H1 (cell line): ENCODE results near the gene TJP2. TPM values are rescaled to one million over a fixed set of nuclear protein-coding genes. Genes with fewer than 3 reads are reported as not detected.
A peak's percentile ranks its signal among the peaks of the same experiment; 100 is the strongest.

Experiments
- CTCF ChIA-PET: fragments of 300-600 bp; sonication (Branson Sonifier 250); formaldehyde crosslinking; loops from one replicate; lab custom pipeline; 2021; ENCODE audit not compliant: partially characterized antibody; lab: Charles Lee
- POLR2A ChIA-PET: fragments of 300-600 bp; sonication (Branson Sonifier 250); formaldehyde crosslinking; loops from one replicate; lab custom pipeline; 2021; ENCODE audit warnings: inconsistent platforms; ENCODE audit not compliant: partially characterized antibody; lab: Charles Lee
- DNase-seq, 2 experiments: peaks; one replicate each; pipeline versions ENCODE4 v3.0.0 to v3.0.0-alpha.2; 2010 to 2022; ENCODE audit warnings: low spot score in 2 of 2, low read depth in 1 of 2, mixed read lengths in 1 of 2
- FAIRE-seq: peaks from 2 replicates; lab custom pipeline; 2011; peaks lifted over from hg19 to GRCh38; lab: Jason Lieb, UNC
- H2AFZ ChIP-seq: 2 replicates; pipeline ENCODE4 v1.8.1; 2012; ENCODE audit warnings: low read length, inconsistent platforms
- H2AK5ac ChIP-seq: 2 replicates; pipeline ENCODE4 v1.6.1; 2013; ENCODE audit warnings: low read depth, low read length
- H2BK120ac ChIP-seq: replicated peaks from 2 replicates; pipeline ENCODE3; 2013; ENCODE audit warnings: low read depth, low read length, inconsistent platforms
- H2BK12ac ChIP-seq: 2 replicates; pipeline ENCODE4 v1.6.1; 2013; ENCODE audit warnings: low read depth, low read length
- H2BK15ac ChIP-seq: 2 replicates; pipeline ENCODE4 v1.6.1; 2013; ENCODE audit warnings: low read length
- H2BK20ac ChIP-seq: 2 replicates; pipeline ENCODE4 v1.6.1; 2013; ENCODE audit warnings: low read length
- H2BK5ac ChIP-seq: 2 replicates; pipeline ENCODE4 v1.6.1; 2013; ENCODE audit warnings: low read depth, low read length
- H3K14ac ChIP-seq: 2 replicates; pipeline ENCODE4 v1.6.1; 2013; ENCODE audit warnings: inconsistent platforms; ENCODE audit not compliant: insufficient read length
- H3K18ac ChIP-seq: 2 replicates; pipeline ENCODE4 v1.6.1; 2013; ENCODE audit warnings: low read length; ENCODE audit errors: extremely low read depth
- H3K23ac ChIP-seq: 2 replicates; pipeline ENCODE4 v1.6.1; 2013; ENCODE audit warnings: inconsistent platforms; ENCODE audit not compliant: insufficient read length
- H3K23me2 ChIP-seq: 2 replicates; pipeline ENCODE4 v1.6.1; 2013; ENCODE audit warnings: low read depth, low read length
- H3K27ac ChIP-seq: 2 replicates; pipeline ENCODE4 v1.6.1; 2011; ENCODE audit warnings: low read depth, low read length, inconsistent platforms
- H3K27me3 ChIP-seq, 4 experiments: replicated peaks in 1 of 4; 1 replicate in 1 of 4; 2 replicates in 3 of 4; pipeline versions ENCODE4 v1.6.1 to v1.8.1; 2011 to 2013; ENCODE audit warnings: low read length in 3 of 4, mild to moderate bottlenecking in 3 of 4, inconsistent platforms in 2 of 4, mixed read lengths in 2 of 4, moderate library complexity in 1 of 4; ENCODE audit not compliant: control insufficient read depth in 3 of 4, insufficient read depth in 3 of 4; ENCODE audit errors: extremely low read depth in 1 of 4
- H3K36me3 ChIP-seq, 4 experiments: 2 replicates each; pipeline versions ENCODE4 v1.6.1 to v1.8.1; 2011 to 2013; ENCODE audit warnings: mild to moderate bottlenecking in 4 of 4, low read length in 3 of 4, moderate library complexity in 2 of 4, control low read depth in 1 of 4, inconsistent platforms in 1 of 4; ENCODE audit not compliant: insufficient read depth in 4 of 4, control insufficient read depth in 2 of 4
- H3K4ac ChIP-seq: replicated peaks from 2 replicates; pipeline ENCODE3; 2013; ENCODE audit warnings: low read length, low read depth, mixed read lengths, inconsistent platforms; ENCODE audit not compliant: insufficient read length
- H3K4me1 ChIP-seq, 4 experiments: replicated peaks in 1 of 4; 1 replicate in 1 of 4; 2 replicates in 3 of 4; pipeline versions ENCODE4 v1.6.1 to v1.8.1; 2011 to 2013; ENCODE audit warnings: low read length in 3 of 4, inconsistent platforms in 2 of 4, mixed read lengths in 1 of 4; ENCODE audit not compliant: insufficient read depth in 4 of 4, control insufficient read depth in 3 of 4
- H3K4me2 ChIP-seq, 2 experiments: 2 replicates each; pipeline versions ENCODE4 v1.6.1 to v1.8.1; 2011 to 2013; ENCODE audit warnings: low read depth in 2 of 2, low read length in 2 of 2, control low read depth in 1 of 2, inconsistent platforms in 1 of 2, mild to moderate bottlenecking in 1 of 2; ENCODE audit not compliant: insufficient read depth in 1 of 2
- H3K4me3 ChIP-seq, 4 experiments: fragments of 200-600, 300-600 bp in 1 of 4; sonication (generic), shearing (Covaris generic), sonication (Bioruptor Twin) in 1 of 4; 2 replicates each; pipeline versions ENCODE4 v1.5.1 to v1.8.1; 2011 to 2016; ENCODE audit warnings: low read length in 4 of 4, low read depth in 3 of 4, control low read depth in 2 of 4, inconsistent platforms in 2 of 4, mild to moderate bottlenecking in 2 of 4, mixed read lengths in 1 of 4, moderate library complexity in 1 of 4; ENCODE audit not compliant: insufficient read depth in 2 of 4; ENCODE audit errors: extremely low read depth in 1 of 4
- H3K56ac ChIP-seq: replicated peaks from 2 replicates; pipeline ENCODE3; 2013; ENCODE audit warnings: low read depth, mild to moderate bottlenecking, mixed read lengths, low read length, inconsistent platforms; ENCODE audit not compliant: insufficient read length
- H3K79me1 ChIP-seq: 2 replicates; pipeline ENCODE4 v1.6.1; 2013; ENCODE audit warnings: low read depth, low read length, control low read depth
- H3K79me2 ChIP-seq, 2 experiments: 2 replicates each; pipeline versions ENCODE4 v1.6.1 to v1.8.1; 2012 to 2013; ENCODE audit warnings: low read length in 2 of 2, mild to moderate bottlenecking in 2 of 2, inconsistent platforms in 1 of 2; ENCODE audit not compliant: insufficient read depth in 2 of 2, control insufficient read depth in 1 of 2
- H3K9ac ChIP-seq, 4 experiments: replicated peaks in 1 of 4; 1 replicate in 1 of 4; 2 replicates in 3 of 4; pipeline versions ENCODE4 v1.6.1 to v1.8.1; 2011 to 2013; ENCODE audit warnings: low read depth in 3 of 4, low read length in 3 of 4, control low read depth in 2 of 4, mild to moderate bottlenecking in 2 of 4, moderate library complexity in 2 of 4, inconsistent platforms in 1 of 4; ENCODE audit errors: extremely low read depth in 1 of 4
- H3K9me3 ChIP-seq, 2 experiments: 2 replicates each; pipeline versions ENCODE4 v1.6.1 to v1.8.1; 2012 to 2013; ENCODE audit warnings: mild to moderate bottlenecking in 2 of 2, moderate library complexity in 2 of 2, control low read depth in 1 of 2, inconsistent platforms in 1 of 2, low read depth in 1 of 2, low read length in 1 of 2, mixed read lengths in 1 of 2; ENCODE audit not compliant: insufficient read depth in 2 of 2
- H4K20me1 ChIP-seq, 2 experiments: replicated peaks in 1 of 2; 2 replicates each; pipeline versions ENCODE3 to v1.8.1; 2011 to 2013; ENCODE audit warnings: inconsistent platforms in 2 of 2, low read length in 2 of 2, mild to moderate bottlenecking in 1 of 2; ENCODE audit not compliant: insufficient read depth in 2 of 2, control insufficient read depth in 1 of 2
- H4K5ac ChIP-seq: 2 replicates; pipeline ENCODE4 v1.6.1; 2013; ENCODE audit warnings: low read length, low read depth, mixed read lengths, inconsistent platforms; ENCODE audit not compliant: insufficient read length
- H4K8ac ChIP-seq: 2 replicates; pipeline ENCODE4 v1.8.0; 2013; ENCODE audit warnings: mild to moderate bottlenecking, moderate library complexity, low read length, inconsistent platforms; ENCODE audit not compliant: insufficient read depth; ENCODE audit errors: extremely low read depth
- H4K91ac ChIP-seq: replicated peaks from 2 replicates; pipeline ENCODE3; 2013; ENCODE audit warnings: low read length, mixed read lengths, inconsistent platforms; ENCODE audit not compliant: insufficient read length
- BACH1 ChIP-seq: IDR thresholded peaks from 2 replicates; pipeline ENCODE4 v1.6.1; 2012; ENCODE audit warnings: low read length, improper control_type of control experiment
- RBBP5 ChIP-seq: IDR thresholded peaks from 2 replicates; pipeline ENCODE4 v1.7.1; 2012; ENCODE audit warnings: low read depth, mild to moderate bottlenecking, inconsistent platforms, low read length, moderate library complexity, borderline replicate concordance
- WGBS, 2 experiments: shearing (Covaris generic) in 1 of 2; methylation state at CpG; one replicate each; pipeline versions ENCODE4 v1.1.6 to v1.1.7; 2013 to 2015; ENCODE audit warnings: low lambda C conversion rate in 2 of 2, mixed read lengths in 2 of 2, inconsistent platforms in 1 of 2, low coverage in 1 of 2, missing lambda C conversion rate in 1 of 2; ENCODE audit not compliant: insufficient replicate concordance in 2 of 2, insufficient coverage in 1 of 2, insufficient read length in 1 of 2; ENCODE audit errors: extremely low coverage in 1 of 2, missing lambda C conversion rate in 1 of 2; 5-methylcytosine and 5-hydroxymethylcytosine counted together
- polyA plus RNA-seq, 7 experiments: library from polyadenylated mRNA; depleted of rRNA in 3 of 7; stranded (reverse) in 5 of 7; unstranded in 2 of 7; fragments of >200 nt in 5 of 7; fragments of 200-250 nt in 2 of 7; gene quantifications; 1 replicate in 5 of 7; 2 replicates in 1 of 7; 4 replicates in 1 of 7; pipeline versions ENCODE4 v1.2.1 to v1.2.3, GENCODE V29; 2011 to 2013; ENCODE audit warnings: missing spikeins in 2 of 7, mixed read lengths in 2 of 7
- total RNA-seq: library from RNA; stranded (reverse); fragmentation: NEBNext Ultra II Directional; extraction: Animal tissue kit (Norgen Biotek cat#: 25700); gene quantifications from 2 replicates; pipeline ENCODE4 v1.2.1, GENCODE V29; 2021

The TJP2 gene
- total and polyA plus RNA-seq, 2 of the 8 experiments (the other 6 are each of a cell fraction or from before 2014, with no cell fraction given), result 54.9 to 137 TPM

GRCh38 chr9:69175486-69175885 lies 1.4 kb downstream of the TJP2 start:
- H3K27me3 ChIP-seq, result peaks cover 0 to 7% (median 3%) of the 10 kb centered on the region in 4 experiments; a peak in 3 of 7 replicates
- CTCF ChIA-PET, result interaction anchor here (1.1 to 2.9 kb wide), 5 partner anchors 11 to 122 kb away, joined by 3 to 12 read pairs (median 4); no protein-coding TSS in a partner anchor
- POLR2A ChIA-PET, result interaction anchor here (0.7 to 2.0 kb wide), 6 partner anchors 9 to 115 kb away, joined by 3 to 4 read pairs (median 3); no protein-coding TSS in a partner anchor
- H3K23ac ChIP-seq, result no peak overlapping the region
- 62% methylated on average over 8 of the region's 8 CpGs; no CpG with 5 or more reads in 1 of the 2 experiments for WGBS, 2 experiments
- no peak overlapping the region for H2BK20ac ChIP-seq
- no peak for TF ChIP-seq RBBP5
- 0 out of 2 replicates have a peak, but pooled peaks have one; percentile 13 for TF ChIP-seq BACH1
- no peak overlapping the region for H3K56ac ChIP-seq
- FAIRE-seq (no peak), DNase-seq (no peak)
- H2AFZ ChIP-seq, result no peak overlapping the region
- no peak overlapping the region for H2BK15ac ChIP-seq
- 0 out of 2 replicates have a peak overlapping the region, but pooled peaks have one; percentile 22 for H2BK12ac ChIP-seq
- H3K79me2 ChIP-seq, result peaks cover 0 to 69% of the 10 kb centered on the region in 2 experiments; a peak in 3 of 4 replicates
- H3K4me1 ChIP-seq, result peaks cover 6 to 17% (median 15%) of the 10 kb centered on the region in 4 experiments; a peak in 6 of 7 replicates
- H3K27ac ChIP-seq, result no peak overlapping the region
- no peak overlapping the region for H2AK5ac ChIP-seq
- H4K8ac ChIP-seq, result no peak overlapping the region
- H3K4me3 ChIP-seq, result peak overlapping the region; percentile 7 to 64 (median 26); a peak in 5 of 8 replicates
- H4K91ac ChIP-seq, result no peak overlapping the region
- no peak overlapping the region for H4K5ac ChIP-seq
- H3K9me3 ChIP-seq, result no peaks in the 10 kb centered on the region; a peak in 1 of 4 replicates
- no peak overlapping the region for H2BK120ac ChIP-seq
- H3K14ac ChIP-seq, result no peak overlapping the region
- H4K20me1 ChIP-seq, result peaks cover 10 to 19% of the 10 kb centered on the region in 2 experiments
- no peak overlapping the region for H3K9ac ChIP-seq
- H3K4me2 ChIP-seq, result peak overlapping the region; percentile 70 to 92
- peaks cover 10% of the 10 kb centered on the region for H3K23me2 ChIP-seq
- H3K18ac ChIP-seq, result no peak overlapping the region
- no peak overlapping the region for H2BK5ac ChIP-seq
- peaks cover 3% of the 10 kb centered on the region; the same call in 1 of the 2 replicates for H3K79me1 ChIP-seq
- H3K36me3 ChIP-seq, result no peaks in the 10 kb centered on the region
- H3K4ac ChIP-seq, result no peak overlapping the region
